Activated B cell treated with CpG ODN at 0.5 μM for 24 hours (primary cell): ENCODE data around the gene LIAS. TPM values are rescaled to one million over a fixed set of nuclear protein-coding genes. Genes with fewer than 3 reads are reported as not detected.

Experiments used
- ATAC-seq: fragments of 200-7000 bp; cut with Tn5 transposase; one replicate; pipeline ENCODE4 v1.10.0; 2021; ENCODE audit warnings: low read depth, mild to moderate bottlenecking, moderate library complexity
- CTCF ChIA-PET: fragments of 350-600 bp; sonication (Branson Sonifier 250); formaldehyde crosslinking; loops from one replicate; lab custom pipeline; 2021; ENCODE audit warnings: antibody characterized with exemption; lab: Charles Lee
- POLR2A ChIA-PET: fragments of 350-600 bp; sonication (Branson Sonifier 250); formaldehyde crosslinking; loops from one replicate; lab custom pipeline; 2021; ENCODE audit warnings: antibody characterized with exemption; lab: Charles Lee
- DNase-seq: peaks from one replicate; pipeline ENCODE4 v3.0.0; 2022
- H3K27ac Mint-ChIP-seq: one replicate; pipeline ENCODE4 v1.8.0; 2020; ENCODE audit warnings: mixed read lengths
- H3K27me3 Mint-ChIP-seq: one replicate; pipeline ENCODE4 v1.8.0; 2021; ENCODE audit warnings: mixed read lengths
- H3K36me3 Mint-ChIP-seq: one replicate; pipeline ENCODE4 v1.8.0; 2021; ENCODE audit warnings: low read depth, mixed read lengths
- H3K4me1 Mint-ChIP-seq: one replicate; pipeline ENCODE4 v1.8.0; 2021; ENCODE audit warnings: mixed read lengths
- H3K4me3 Mint-ChIP-seq: one replicate; pipeline ENCODE4 v1.8.0; 2020; ENCODE audit warnings: mild to moderate bottlenecking, mixed read lengths
- H3K9me3 Mint-ChIP-seq: one replicate; pipeline ENCODE4 v1.8.0; 2020; ENCODE audit warnings: mixed read lengths
- intact Hi-C: fragments of 100-400 bp; cut with micrococcal nuclease; formaldehyde crosslinking; loops from one replicate; pipeline ENCODE4 v1.15.1; 2024
- total RNA-seq: library from RNA; stranded (reverse); gene quantifications from 2 replicates; pipeline ENCODE4 v1.2.3, GENCODE V29; 2022
- TF ChIP-seq, protein P1 (sequence below): fragments of 200-600 bp; IDR thresholded peaks from one replicate; pipeline ENCODE4 v1.8.0; 2022; ENCODE audit warnings: antibody characterized with exemption, mild to moderate bottlenecking

Gene LIAS
- total RNA-seq, 1 donor from 2014 or later, result 20.5 TPM

DNA sequence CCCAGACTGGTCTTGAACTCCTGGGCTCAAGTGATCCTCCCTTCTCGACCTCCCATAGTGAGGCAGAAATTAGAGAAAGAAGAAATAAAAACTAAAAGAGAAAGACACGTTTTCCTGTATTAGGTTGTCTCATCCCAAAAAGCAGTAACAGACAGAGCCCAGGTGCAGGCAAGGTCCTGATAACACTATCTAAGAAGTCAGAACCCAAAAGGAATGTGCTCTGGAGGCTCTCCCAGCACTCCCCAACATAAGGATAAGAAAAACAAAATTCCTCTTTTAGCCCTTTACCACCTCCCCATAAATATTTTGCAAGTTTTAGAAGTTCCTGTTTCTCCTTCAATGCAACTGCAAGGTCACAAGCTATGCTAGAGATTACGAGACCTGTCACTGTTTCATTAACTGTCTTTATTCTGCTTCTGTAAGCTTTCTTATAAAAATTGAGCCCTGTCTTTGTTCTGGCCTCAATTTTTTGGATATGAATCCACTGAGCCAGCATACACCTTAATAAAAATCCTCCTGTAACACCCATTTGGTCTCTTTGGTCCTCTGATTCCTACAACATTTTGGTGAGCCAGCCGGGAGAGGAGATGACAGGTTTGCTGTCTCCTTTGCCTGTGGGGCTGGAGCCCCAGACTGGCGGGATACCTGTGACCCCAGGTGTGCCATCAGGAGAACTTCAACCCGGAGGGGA is 25.9 kb downstream of the LIAS start:
- no peaks in the 10 kb centered on the region for H3K27me3 Mint-ChIP-seq
- H3K9me3 Mint-ChIP-seq, result peaks cover 5% of the 10 kb centered on the region
- CTCF ChIA-PET, result no interaction called here
- intact Hi-C loops, result no loop called here
- TF ChIP-seq, protein P1, sequence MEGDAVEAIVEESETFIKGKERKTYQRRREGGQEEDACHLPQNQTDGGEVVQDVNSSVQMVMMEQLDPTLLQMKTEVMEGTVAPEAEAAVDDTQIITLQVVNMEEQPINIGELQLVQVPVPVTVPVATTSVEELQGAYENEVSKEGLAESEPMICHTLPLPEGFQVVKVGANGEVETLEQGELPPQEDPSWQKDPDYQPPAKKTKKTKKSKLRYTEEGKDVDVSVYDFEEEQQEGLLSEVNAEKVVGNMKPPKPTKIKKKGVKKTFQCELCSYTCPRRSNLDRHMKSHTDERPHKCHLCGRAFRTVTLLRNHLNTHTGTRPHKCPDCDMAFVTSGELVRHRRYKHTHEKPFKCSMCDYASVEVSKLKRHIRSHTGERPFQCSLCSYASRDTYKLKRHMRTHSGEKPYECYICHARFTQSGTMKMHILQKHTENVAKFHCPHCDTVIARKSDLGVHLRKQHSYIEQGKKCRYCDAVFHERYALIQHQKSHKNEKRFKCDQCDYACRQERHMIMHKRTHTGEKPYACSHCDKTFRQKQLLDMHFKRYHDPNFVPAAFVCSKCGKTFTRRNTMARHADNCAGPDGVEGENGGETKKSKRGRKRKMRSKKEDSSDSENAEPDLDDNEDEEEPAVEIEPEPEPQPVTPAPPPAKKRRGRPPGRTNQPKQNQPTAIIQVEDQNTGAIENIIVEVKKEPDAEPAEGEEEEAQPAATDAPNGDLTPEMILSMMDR, result no peak
- no peaks in the 10 kb centered on the region for H3K36me3 Mint-ChIP-seq
- H3K27ac Mint-ChIP-seq, result no peak overlapping the region
- DNase-seq, result no peak
- H3K4me3 Mint-ChIP-seq, result no peak overlapping the region
- no peak for ATAC-seq
- no peaks in the 10 kb centered on the region for H3K4me1 Mint-ChIP-seq
- POLR2A ChIA-PET, result interaction anchor here (0.6 kb wide), 1 partner anchor 22 kb away, joined by 4 read pairs; no protein-coding TSS in a partner anchor

DNA sequence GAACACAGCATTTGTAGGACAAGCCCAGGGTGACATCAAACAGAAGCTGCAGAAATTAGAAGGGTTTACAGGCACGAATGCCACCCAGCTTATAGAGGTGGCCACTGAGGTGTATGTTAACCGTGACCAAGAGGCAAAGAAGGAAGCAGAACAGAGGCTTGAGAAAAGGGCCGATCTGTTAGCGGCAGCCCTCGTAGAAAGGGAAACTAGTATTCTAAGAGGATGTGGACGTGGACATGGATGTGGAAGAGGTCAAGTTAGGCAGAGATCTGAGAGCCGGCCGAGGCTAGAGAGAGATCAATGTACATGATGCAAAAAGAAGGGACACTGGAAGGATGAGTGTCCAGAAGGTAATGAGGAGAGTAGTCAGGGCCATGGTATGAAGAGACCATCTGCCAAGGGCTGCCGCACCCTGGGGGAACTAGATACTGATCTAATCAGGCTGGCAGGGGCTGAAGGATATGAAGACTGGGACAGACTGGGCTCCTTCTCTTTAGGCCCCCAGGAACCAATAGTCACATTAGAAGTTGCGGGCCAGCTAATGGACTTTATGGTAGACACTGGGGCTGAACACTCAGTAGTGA is 27.5 kb downstream of the LIAS start:
- Mint-ChIP-seq H3K27me3 (no peaks in the 10 kb centered on the region), H3K4me1 (no peaks in the 10 kb centered on the region), H3K9me3 (peaks cover 5% of the 10 kb centered on the region), H3K36me3 (no peaks in the 10 kb centered on the region), H3K4me3 (no peak overlapping the region), H3K27ac (no peak overlapping the region)
- DNase-seq, result no peak
- ChIA-PET POLR2A (no interaction called here), CTCF (no interaction called here)
- intact Hi-C loops, result no loop called here
- TF ChIP-seq, protein P1, result no peak
- no peak for ATAC-seq

DNA sequence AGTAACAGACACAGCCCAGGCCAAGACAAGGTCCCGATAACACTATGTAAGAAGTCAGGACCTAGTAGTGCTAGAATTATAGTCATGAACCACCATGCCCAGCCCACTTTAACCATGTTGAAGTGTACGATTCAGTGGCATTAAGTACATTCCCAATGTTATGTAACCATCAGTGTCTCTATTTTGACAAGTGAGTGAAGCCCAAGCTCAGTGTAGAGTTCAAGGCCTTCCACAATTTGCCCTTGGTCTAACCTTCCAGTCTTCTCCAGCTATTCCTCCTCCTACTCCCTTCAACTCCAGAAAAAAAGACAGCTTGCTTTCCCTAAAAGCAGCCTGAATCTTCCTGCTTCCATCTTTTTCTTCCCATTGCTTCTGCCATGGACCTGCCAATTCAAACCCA is 31.5 kb downstream of the LIAS start:
- Mint-ChIP-seq H3K27me3 (no peaks in the 10 kb centered on the region), H3K27ac (no peak overlapping the region), H3K9me3 (no peaks in the 10 kb centered on the region), H3K4me3 (no peak overlapping the region), H3K4me1 (peaks cover 3% of the 10 kb centered on the region), H3K36me3 (no peaks in the 10 kb centered on the region)
- intact Hi-C loops, result no loop called here
- no peak for ATAC-seq
- ChIA-PET CTCF (interaction anchor here (1.4 kb wide), 1 partner anchor 20 kb away, joined by 3 read pairs; no protein-coding TSS in a partner anchor), POLR2A (no interaction called here)
- DNase-seq, result no peak
- TF ChIP-seq, protein P1, result no peak

DNA sequence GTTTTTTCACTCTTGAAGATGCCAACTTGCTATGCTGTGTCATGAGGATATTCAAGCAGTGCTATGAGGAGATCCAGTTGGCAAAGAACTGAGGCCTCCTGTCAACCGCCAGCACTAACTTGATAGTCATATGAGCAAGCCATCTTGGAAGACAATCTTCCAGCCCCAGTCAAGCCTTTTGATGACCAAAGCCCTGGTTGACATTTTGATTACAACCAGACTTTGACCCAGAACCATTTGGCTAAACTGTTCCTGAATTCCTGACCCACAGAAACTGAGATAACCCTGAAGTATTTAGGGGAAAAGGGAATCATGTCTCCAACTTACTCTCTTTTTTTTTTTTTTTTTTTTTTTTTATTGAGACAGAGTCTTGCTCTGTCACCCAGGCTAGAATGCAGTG is 35.5 kb downstream of the LIAS start:
- ATAC-seq, result no peak
- TF ChIP-seq, protein P1, result no peak
- DNase-seq, result no peak
- Mint-ChIP-seq H3K27ac (no peak overlapping the region), H3K36me3 (peaks cover 9% of the 10 kb centered on the region), H3K4me1 (peaks cover 3% of the 10 kb centered on the region), H3K4me3 (no peak overlapping the region), H3K9me3 (no peaks in the 10 kb centered on the region), H3K27me3 (no peaks in the 10 kb centered on the region)
- ChIA-PET POLR2A (interaction anchor here (0.6 kb wide), 1 partner anchor 940 kb away, joined by 7 read pairs; no protein-coding TSS in a partner anchor), CTCF (no interaction called here)
- intact Hi-C loops, result no loop called here

DNA sequence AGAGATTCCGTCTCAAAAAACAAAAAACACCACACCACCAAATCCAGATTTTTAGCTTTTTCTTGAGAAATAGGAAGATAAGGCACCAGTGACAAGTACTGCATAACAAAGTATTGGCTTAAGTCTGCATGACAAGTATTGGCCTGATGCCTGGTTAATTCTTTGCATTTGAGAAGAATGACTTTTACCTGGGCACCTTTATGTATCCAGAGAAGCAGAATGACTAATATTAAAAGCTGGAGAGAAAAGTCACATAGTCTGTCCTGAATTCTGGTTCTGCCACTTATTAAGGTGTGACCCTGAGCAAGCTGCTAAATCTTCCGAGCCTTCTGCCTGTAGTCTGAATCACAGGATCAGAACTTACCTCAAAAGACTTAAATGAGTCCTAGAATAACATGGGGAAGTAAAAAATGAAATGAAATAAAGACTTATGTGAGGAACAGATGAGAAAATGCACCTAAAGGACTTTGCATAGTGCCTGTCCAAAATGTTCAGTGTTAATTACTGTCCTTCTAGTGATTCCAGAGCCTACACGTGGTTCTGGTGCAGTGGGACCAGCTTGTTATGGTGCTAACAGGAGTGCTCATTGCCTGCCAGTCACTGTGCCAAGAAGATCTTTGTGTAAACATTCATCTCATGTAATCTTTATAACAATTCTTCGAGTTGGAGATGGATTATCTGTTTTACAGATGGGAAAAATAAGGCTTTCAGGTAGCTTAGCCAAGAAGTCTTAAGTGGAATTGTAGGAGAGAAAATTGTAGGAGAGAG is 36.8 kb downstream of the LIAS start:
- Mint-ChIP-seq H3K36me3 (peaks cover 16% of the 10 kb centered on the region), H3K27ac (no peak overlapping the region), H3K9me3 (no peaks in the 10 kb centered on the region), H3K4me3 (no peak overlapping the region), H3K27me3 (no peaks in the 10 kb centered on the region), H3K4me1 (peaks cover 3% of the 10 kb centered on the region)
- TF ChIP-seq, protein P1, result no peak
- ATAC-seq (no peak), DNase-seq (no peak)
- intact Hi-C loops, result no loop called here
- POLR2A ChIA-PET, result interaction anchor here (0.7 kb wide), 2 partner anchors 19 to 809 kb away, joined by 4 to 9 read pairs; no protein-coding TSS in a partner anchor
- CTCF ChIA-PET, result interaction anchor here (1.0 kb wide), 1 partner anchor 26 kb away, joined by 3 read pairs; no protein-coding TSS in a partner anchor
